ENCODE data around the gene FOXC1.
A peak's percentile ranks its signal among the peaks of the same experiment; 100 is the strongest.

The FOXC1 gene

GRCh38 chr6:1612299-1612973, 2.7 kb downstream of the FOXC1 start:
- DNase-seq (ENCODE audit: low spot score), result no peak

GRCh38 chr6:1612974-1613306, 3.2 kb downstream of the FOXC1 start:
- no peak for DNase-seq (ENCODE audit: low spot score)

GRCh38 chr6:1613346-1613687, 3.6 kb downstream of the FOXC1 start:
- no peak for DNase-seq (ENCODE audit: low spot score)

GRCh38 chr6:1613688-1614447, 4.2 kb downstream of the FOXC1 start:
- no peak for DNase-seq (ENCODE audit: low spot score)

- DNase-seq (ENCODE audit: low spot score), result no peak
Observed at GRCh38 chr6:1614448-1615150, 4.9 kb downstream of the FOXC1 start.

GRCh38 chr6:1615151-1615852, 5.6 kb downstream of the FOXC1 start:
- no peak for DNase-seq (ENCODE audit: low spot score)

- DNase-seq (ENCODE audit: low spot score), result no peak
Observed at GRCh38 chr6:1615853-1616420, 6.2 kb downstream of the FOXC1 start.

- DNase-seq (ENCODE audit: low spot score), result no peak
Observed at GRCh38 chr6:1616701-1617463, 7.2 kb downstream of the FOXC1 start.

- DNase-seq (ENCODE audit: low spot score), result no peak
Observed at GRCh38 chr6:1617466-1618310, 8.0 kb downstream of the FOXC1 start.

- no peak for DNase-seq (ENCODE audit: low spot score)
Observed at GRCh38 chr6:1618311-1619097, 8.8 kb downstream of the FOXC1 start.

- no peak for DNase-seq (ENCODE audit: low spot score)
Observed at GRCh38 chr6:1619098-1619672, 9.5 kb downstream of the FOXC1 start.

- peak; percentile 30 for DNase-seq (ENCODE audit: low spot score)
Observed at GRCh38 chr6:1619673-1620503, 10.2 kb downstream of the FOXC1 start.

GRCh38 chr6:1620504-1621069, 10.9 kb downstream of the FOXC1 start:
- no peak for DNase-seq (ENCODE audit: low spot score)

GRCh38 chr6:1621070-1621701, 11.5 kb downstream of the FOXC1 start:
- DNase-seq (ENCODE audit: low spot score), result no peak

GRCh38 chr6:1622220-1622850, 12.6 kb downstream of the FOXC1 start:
- no peak for DNase-seq (ENCODE audit: low spot score)

- no peak for DNase-seq (ENCODE audit: low spot score)
Observed at GRCh38 chr6:1622851-1623768, 13.4 kb downstream of the FOXC1 start.
